Upper lobe of left lung (tissue), 6 donors: ENCODE data around the gene KIRREL1. TPM values are rescaled to one million over a fixed set of nuclear protein-coding genes. Genes with fewer than 3 reads are reported as not detected.

Experiments used
- ATAC-seq, 2 donors: fragments of 200-7000 bp; cut with Tn5 transposase; one replicate each; pipeline ENCODE4 v1.9.1; 2022; ENCODE audit warnings: mild to moderate bottlenecking in 2 of 2, moderate library complexity in 2 of 2; ENCODE audit not compliant: low FRiP score in 2 of 2
- DNase-seq, 2 donors: peaks; one replicate each; pipeline ENCODE4 v3.0.0-alpha.2; 2019 to 2020
- H3K27ac ChIP-seq, 4 donors: fragments of 200-600 bp; sonication (generic); one replicate each; pipeline ENCODE4 v1.5.1; 2016 to 2019
- H3K27me3 ChIP-seq, 4 donors: fragments of 200-600 bp; sonication (generic); one replicate each; pipeline ENCODE4 v1.5.1; 2017 to 2019
- H3K36me3 ChIP-seq, 4 donors: fragments of 200-600 bp; sonication (generic); one replicate each; pipeline ENCODE4 v1.5.1; 2016 to 2019
- H3K4me1 ChIP-seq, 4 donors: fragments of 200-600 bp; sonication (generic); one replicate each; pipeline ENCODE4 v1.5.1; 2018 to 2019
- H3K4me3 ChIP-seq, 4 donors: fragments of 200-600 bp; sonication (generic); one replicate each; pipeline ENCODE4 v1.5.1; 2017 to 2019; ENCODE audit warnings: mild to moderate bottlenecking in 2 of 4, moderate library complexity in 1 of 4
- H3K9me3 ChIP-seq, 4 donors: fragments of 200-600 bp; sonication (generic); one replicate each; pipeline ENCODE4 v1.5.1; 2018 to 2019
- CTCF ChIP-seq, 6 experiments: fragments of 450-650 bp in 4 of 6; fragments of 200-600 bp in 2 of 6; sonication (generic) in 2 of 6; IDR thresholded peaks; one replicate each; pipeline ENCODE4 v1.5.1; 2016 to 2019; ENCODE audit warnings: antibody characterized with exemption in 6 of 6
- EP300 ChIP-seq, 4 donors: sonication (generic); formaldehyde crosslinking; IDR thresholded peaks; one replicate each; pipeline ENCODE4 v1.5.1; 2017; ENCODE audit warnings: antibody characterized with exemption in 4 of 4, control low read depth in 2 of 4
- POLR2A ChIP-seq, 4 donors: fragments of 450-650 bp; IDR thresholded peaks; one replicate each; pipeline ENCODE4 v1.5.1; 2016 to 2017; ENCODE audit warnings: antibody characterized with exemption in 4 of 4, mild to moderate bottlenecking in 2 of 4
- POLR2AphosphoS5 ChIP-seq, 2 donors: sonication (generic); formaldehyde crosslinking; IDR thresholded peaks; one replicate each; pipeline ENCODE4 v1.5.1; 2017; ENCODE audit warnings: antibody characterized with exemption in 2 of 2
- WGBS, 2 donors: methylation state at CpG; one replicate each; pipeline ENCODE4 v1.1.5; 2017 to 2018; 5-methylcytosine and 5-hydroxymethylcytosine counted together
- total RNA-seq, 6 donors: library from RNA; depleted of rRNA in 4 of 6; stranded (reverse); fragments of >200 nt in 4 of 6; gene quantifications; one replicate each; pipeline versions ENCODE4 v1.1.0 to v1.2.1, GENCODE V29; 2016 to 2021
- donor health status: DM: no; HTN: no; CAD: no; lungs with moderate emphysema.
- donor health status: DM: no; HTN: yes; CAD: no; lungs with severe emphysema.

The KIRREL1 gene
- total RNA-seq, 6 donors from 2014 or later = 16.9 to 40.6 (median 25.8) TPM

- ATAC-seq (no peak), DNase-seq (no peak)
- Histone ChIP-seq H3K27me3 (no peaks in the 10 kb centered on the region), H3K4me1 (peaks cover 8 to 20% (median 12%) of the 10 kb centered on the region in 4 donors), H3K9me3 (no peaks in the 10 kb centered on the region), H3K4me3 (no peak overlapping the region), H3K36me3 (no peaks in the 10 kb centered on the region), H3K27ac (peak overlapping the region; percentile 58 to 78 (median 72))
- 77 to 79% methylated on average over 3 of the region's 3 CpGs for WGBS, 2 donors
- no peak for TF ChIP-seq POLR2AphosphoS5 (IDR thresholded peaks at IDR 0.05)
- TF ChIP-seq EP300 (IDR thresholded peaks at IDR 0.05) = no peak
- TF ChIP-seq POLR2A (IDR thresholded peaks at IDR 0.05) = no peak
- no peak for TF ChIP-seq CTCF (IDR thresholded peaks at IDR 0.05)
Measured at GRCh38 chr1:158147869-158148268, 154.4 kb downstream of the KIRREL1 start.

- no peak for DNase-seq
- H3K36me3 ChIP-seq = no peaks in the 10 kb centered on the region
- ATAC-seq = peak in 1 of 2 donors; percentile 23
- H3K27me3 ChIP-seq = no peaks in the 10 kb centered on the region
- 65 to 74% methylated on average over 1 of the region's 1 CpG for WGBS, 2 donors
- no peak for TF ChIP-seq POLR2AphosphoS5 (IDR thresholded peaks at IDR 0.05)
- no peak for TF ChIP-seq CTCF (IDR thresholded peaks at IDR 0.05)
- no peak for TF ChIP-seq POLR2A (IDR thresholded peaks at IDR 0.05)
- no peak for TF ChIP-seq EP300 (IDR thresholded peaks at IDR 0.05)
- H3K4me1 ChIP-seq = peaks cover 8 to 20% (median 12%) of the 10 kb centered on the region in 4 donors
- H3K27ac ChIP-seq = peak overlapping the region; percentile 58 to 78 (median 72)
- no peaks in the 10 kb centered on the region for H3K9me3 ChIP-seq
- no peak overlapping the region for H3K4me3 ChIP-seq
Measured at GRCh38 chr1:158148468-158148867, 155.0 kb downstream of the KIRREL1 start.

GRCh38 chr1:158149175-158149574 is 155.7 kb downstream of the KIRREL1 start:
- Histone ChIP-seq H3K4me3 (peak overlapping the region; percentile 5 to 48 (median 38)), H3K4me1 (peaks cover 8 to 20% (median 12%) of the 10 kb centered on the region in 4 donors), H3K36me3 (no peaks in the 10 kb centered on the region), H3K9me3 (no peaks in the 10 kb centered on the region), H3K27me3 (no peaks in the 10 kb centered on the region), H3K27ac (peak overlapping the region; percentile 67 to 78 (median 76))
- no peak for DNase-seq
- ATAC-seq = no peak
- 47 to 60% methylated on average over 7 to 8 of the region's 8 CpGs for WGBS, 2 donors
- no peak for TF ChIP-seq POLR2AphosphoS5 (IDR thresholded peaks at IDR 0.05)
- TF ChIP-seq EP300 (IDR thresholded peaks at IDR 0.05) = no peak
- no peak for TF ChIP-seq CTCF (IDR thresholded peaks at IDR 0.05)
- TF ChIP-seq POLR2A (IDR thresholded peaks at IDR 0.05) = no peak

Other genes starting within 250 kb of the KIRREL1 start
- gene FCRL2, start 216.5 kb upstream of the KIRREL1 start, total RNA-seq = 1 to 10 TPM in 2 of 6 donors, under 1 TPM in 4; 0.46 to 3.1 (median 0.68) TPM
- 10 to 100 TPM in 2 of 6 donors, 1 to 10 TPM in 4; 1.2 to 18.9 (median 3.6) TPM for gene FCRL1, start 173.5 kb upstream of the KIRREL1 start, total RNA-seq
- 1 to 10 TPM; 1.4 to 5.2 (median 3.4) TPM for gene CD5L, start 151.8 kb upstream of the KIRREL1 start, total RNA-seq
- 1 to 10 TPM; 1.0 to 5.2 (median 4.0) TPM for gene CD1D, start 187.2 kb downstream of the KIRREL1 start, total RNA-seq